GM19467 (cell line): ENCODE measurements around the gene PTGR3.

Experiments
- ATAC-seq: cut with Tn5 transposase; IDR thresholded peaks from one replicate; pipeline ENCODE4 v1.9.1; 2021; ENCODE audit warnings: mild to moderate bottlenecking, moderate library complexity; ENCODE audit not compliant: unreplicated experiment

PTGR3 gene

GRCh38 chr18:75170916-75171315 lies 38.0 kb downstream of the PTGR3 start:
- ATAC-seq = no peak

GRCh38 chr18:75170022-75170789 lies 38.7 kb downstream of the PTGR3 start:
- ATAC-seq = no peak

DNA sequence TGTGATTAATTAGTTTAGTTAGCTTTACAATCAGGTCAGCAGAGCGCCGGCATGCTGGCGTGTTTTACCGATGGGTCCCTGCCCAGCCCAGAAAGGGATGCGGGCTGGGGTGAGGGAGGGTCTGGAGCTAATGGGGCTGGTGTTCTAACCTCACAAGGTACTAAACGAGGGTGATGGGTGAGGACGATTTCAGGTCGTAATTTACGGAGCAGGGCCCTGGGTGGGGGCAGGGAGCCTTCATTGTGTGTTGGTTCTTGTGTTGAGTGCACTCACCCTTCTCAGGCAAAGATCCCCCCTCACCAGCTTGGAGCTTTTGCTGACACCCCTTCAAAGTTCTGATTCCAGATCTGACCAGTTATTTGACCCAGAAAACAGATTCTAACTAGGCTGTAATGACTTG lies 39.5 kb downstream of the PTGR3 start:
- no peak for ATAC-seq

- ATAC-seq = no peak
Measured at GRCh38 chr18:75168619-75169018, 40.3 kb downstream of the PTGR3 start.

- no peak for ATAC-seq
Measured at GRCh38 chr18:75167759-75168618, 41.0 kb downstream of the PTGR3 start.

GRCh38 chr18:75167137-75167536 lies 41.8 kb downstream of the PTGR3 start:
- no peak for ATAC-seq

- no peak for ATAC-seq
Measured at GRCh38 chr18:75165926-75166325, 43.0 kb downstream of the PTGR3 start.

DNA sequence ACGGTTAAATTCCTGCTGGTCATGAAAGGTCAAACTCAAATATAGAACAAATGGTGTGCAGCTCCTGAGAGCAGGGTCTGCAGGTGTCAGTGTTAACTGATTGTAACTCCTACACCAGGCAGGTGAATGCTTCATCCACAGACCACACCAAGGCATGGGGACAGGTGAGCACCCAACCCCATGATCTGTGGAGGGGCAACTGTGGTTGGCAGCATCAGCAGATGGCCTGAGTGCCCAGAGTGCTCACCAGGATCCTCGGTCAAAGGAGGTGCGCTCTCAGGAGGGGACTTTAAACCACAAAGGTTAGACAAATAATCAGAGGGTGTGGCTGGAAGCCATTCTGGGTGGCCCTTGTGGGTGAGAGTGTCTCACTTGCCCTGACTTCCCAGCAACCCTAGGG lies 44.5 kb downstream of the PTGR3 start:
- ATAC-seq = no peak

- ATAC-seq = no peak
Measured at GRCh38 chr18:75163736-75164135, 45.2 kb downstream of the PTGR3 start.

DNA sequence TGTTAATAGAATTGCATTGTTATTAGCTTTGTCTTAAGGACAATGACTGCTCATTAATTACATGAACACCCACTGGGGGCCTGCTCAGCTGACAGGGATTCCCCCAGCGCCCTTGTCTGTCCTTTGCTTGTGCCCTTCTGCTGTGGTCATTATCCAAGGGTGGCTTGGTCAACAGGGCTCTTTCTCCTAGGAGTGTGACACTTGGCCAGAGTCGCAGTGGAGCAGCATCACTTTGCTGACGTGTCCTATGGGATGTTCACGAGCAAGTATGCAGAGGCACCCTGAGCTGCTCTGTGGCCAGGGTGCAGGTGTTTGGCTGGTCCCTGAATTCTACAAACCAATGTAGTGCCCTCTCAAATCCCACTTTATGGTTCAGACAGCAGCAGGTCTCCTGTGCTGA lies 46.0 kb downstream of the PTGR3 start:
- no peak for ATAC-seq

GRCh38 chr18:75162467-75162866 lies 46.5 kb downstream of the PTGR3 start:
- ATAC-seq = no peak

GRCh38 chr18:75161256-75162028 lies 47.5 kb downstream of the PTGR3 start:
- no peak for ATAC-seq

DNA sequence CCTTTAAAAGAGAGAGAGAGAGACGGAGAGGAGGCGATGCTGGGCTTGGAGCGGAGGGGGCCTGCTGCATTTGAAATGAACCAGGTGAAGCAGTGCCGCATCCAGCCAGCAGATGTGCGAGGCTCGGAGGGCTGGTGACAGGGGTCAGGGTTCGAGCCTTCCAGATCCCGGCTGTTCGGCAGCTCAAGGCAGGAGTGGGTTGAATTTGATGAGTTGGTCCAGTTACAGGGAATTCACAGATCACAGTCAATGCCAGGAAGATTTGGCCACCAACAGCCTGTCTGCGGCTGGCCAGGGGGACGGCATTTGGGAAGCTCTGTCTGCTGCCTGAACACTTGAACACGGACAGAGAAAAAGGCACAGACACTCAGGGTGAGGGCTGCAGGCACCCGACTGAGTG lies 48.6 kb downstream of the PTGR3 start:
- ATAC-seq = no peak

- no peak for ATAC-seq
Measured at GRCh38 chr18:75159646-75160356, 49.1 kb downstream of the PTGR3 start.

GRCh38 chr18:75159238-75159518 lies 49.8 kb downstream of the PTGR3 start:
- ATAC-seq = no peak
